Gastrocnemius medialis (tissue), 4 donors: ENCODE data around the gene TMC2.

Experiments used
- CTCF ChIP-seq, 5 experiments: fragments of 450-650 bp in 3 of 5; fragments of 200-600 bp in 2 of 5; sonication (generic) in 2 of 5; IDR thresholded peaks in 4 of 5; conservative IDR thresholded peaks in 1 of 5; 1 replicate in 4 of 5; 2 replicates in 1 of 5; pipeline ENCODE4 v1.5.1; 2016 to 2019; ENCODE audit warnings: antibody characterized with exemption in 5 of 5, mild to moderate bottlenecking in 3 of 5, moderate library complexity in 3 of 5
- POLR2A ChIP-seq, 2 donors: fragments of 450-650 bp; IDR thresholded peaks; one replicate each; pipeline ENCODE4 v1.6.1; 2017; ENCODE audit warnings: antibody characterized with exemption in 2 of 2, mild to moderate bottlenecking in 2 of 2, moderate library complexity in 2 of 2

GRCh38 chr20:2619961-2620595 lies 83.7 kb downstream of the TMC2 start:
- no peak for TF ChIP-seq CTCF (IDR thresholded peaks at IDR 0.05 in 4 of 5, conservative IDR thresholded peaks at IDR 0.05 in 1 of 5)
- TF ChIP-seq POLR2A (IDR thresholded peaks at IDR 0.05) = no peak
